ENCODE results near the gene OXT.

OXT gene

GRCh38 chr20:3038454-3038853 lies 33.0 kb upstream of the OXT start:
- TF ChIP-seq FOXM1 (IDR thresholded peaks at IDR 0.05; ENCODE audit: borderline replicate concordance, low read depth) (no peak), USF1 (IDR thresholded peaks at IDR 0.05) (no peak), EP300 (IDR thresholded peaks at IDR 0.05; ENCODE audit: borderline replicate concordance) (no peak), NFIC (IDR thresholded peaks at IDR 0.05) (no peak)

DNA sequence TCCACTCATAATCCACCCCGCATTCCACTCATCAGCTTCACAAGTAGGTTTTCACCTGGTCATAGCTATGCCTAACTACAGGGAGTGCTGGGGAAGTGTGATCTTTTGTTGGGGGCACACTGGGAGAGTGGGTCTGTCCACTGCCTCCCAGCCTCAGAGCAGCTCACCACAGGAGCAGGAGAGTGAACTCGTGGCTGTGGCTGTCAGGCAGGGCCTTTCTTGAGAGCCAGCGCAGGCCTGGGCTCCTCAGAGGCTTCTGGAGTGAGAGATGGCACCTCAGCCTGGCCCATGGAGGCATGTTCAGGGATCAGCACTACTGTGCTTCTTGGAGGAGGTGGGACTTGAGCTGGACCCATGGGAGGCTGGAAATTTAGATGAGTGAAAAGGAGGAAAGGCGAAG lies 32.0 kb upstream of the OXT start:
- no peak for TF ChIP-seq TEAD4 (IDR thresholded peaks at IDR 0.05)
- no peak for TF ChIP-seq CEBPB (IDR thresholded peaks at IDR 0.05)
- TF ChIP-seq EGR1 (IDR thresholded peaks at IDR 0.05) = no peak
- TF ChIP-seq, protein P1, sequence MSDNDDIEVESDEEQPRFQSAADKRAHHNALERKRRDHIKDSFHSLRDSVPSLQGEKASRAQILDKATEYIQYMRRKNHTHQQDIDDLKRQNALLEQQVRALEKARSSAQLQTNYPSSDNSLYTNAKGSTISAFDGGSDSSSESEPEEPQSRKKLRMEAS (IDR thresholded peaks at IDR 0.05) = no peak

GRCh38 chr20:3040086-3040485 lies 31.3 kb upstream of the OXT start:
- TF ChIP-seq, protein P2, sequence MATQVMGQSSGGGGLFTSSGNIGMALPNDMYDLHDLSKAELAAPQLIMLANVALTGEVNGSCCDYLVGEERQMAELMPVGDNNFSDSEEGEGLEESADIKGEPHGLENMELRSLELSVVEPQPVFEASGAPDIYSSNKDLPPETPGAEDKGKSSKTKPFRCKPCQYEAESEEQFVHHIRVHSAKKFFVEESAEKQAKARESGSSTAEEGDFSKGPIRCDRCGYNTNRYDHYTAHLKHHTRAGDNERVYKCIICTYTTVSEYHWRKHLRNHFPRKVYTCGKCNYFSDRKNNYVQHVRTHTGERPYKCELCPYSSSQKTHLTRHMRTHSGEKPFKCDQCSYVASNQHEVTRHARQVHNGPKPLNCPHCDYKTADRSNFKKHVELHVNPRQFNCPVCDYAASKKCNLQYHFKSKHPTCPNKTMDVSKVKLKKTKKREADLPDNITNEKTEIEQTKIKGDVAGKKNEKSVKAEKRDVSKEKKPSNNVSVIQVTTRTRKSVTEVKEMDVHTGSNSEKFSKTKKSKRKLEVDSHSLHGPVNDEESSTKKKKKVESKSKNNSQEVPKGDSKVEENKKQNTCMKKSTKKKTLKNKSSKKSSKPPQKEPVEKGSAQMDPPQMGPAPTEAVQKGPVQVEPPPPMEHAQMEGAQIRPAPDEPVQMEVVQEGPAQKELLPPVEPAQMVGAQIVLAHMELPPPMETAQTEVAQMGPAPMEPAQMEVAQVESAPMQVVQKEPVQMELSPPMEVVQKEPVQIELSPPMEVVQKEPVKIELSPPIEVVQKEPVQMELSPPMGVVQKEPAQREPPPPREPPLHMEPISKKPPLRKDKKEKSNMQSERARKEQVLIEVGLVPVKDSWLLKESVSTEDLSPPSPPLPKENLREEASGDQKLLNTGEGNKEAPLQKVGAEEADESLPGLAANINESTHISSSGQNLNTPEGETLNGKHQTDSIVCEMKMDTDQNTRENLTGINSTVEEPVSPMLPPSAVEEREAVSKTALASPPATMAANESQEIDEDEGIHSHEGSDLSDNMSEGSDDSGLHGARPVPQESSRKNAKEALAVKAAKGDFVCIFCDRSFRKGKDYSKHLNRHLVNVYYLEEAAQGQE (IDR thresholded peaks at IDR 0.05; ENCODE audit: low read depth) = no peak

- no peak for TF ChIP-seq ZBTB7A (IDR thresholded peaks at IDR 0.05; ENCODE audit: low read depth)
- TF ChIP-seq CREB1 (IDR thresholded peaks at IDR 0.05; ENCODE audit: low read depth) = no peak
- TF ChIP-seq YY1 (IDR thresholded peaks at IDR 0.05; ENCODE audit: low read depth) = no peak
- TF ChIP-seq TEAD4 (IDR thresholded peaks at IDR 0.05) = no peak
- TF ChIP-seq EGR1 (IDR thresholded peaks at IDR 0.05) = no peak
- TF ChIP-seq EP300 (IDR thresholded peaks at IDR 0.05; ENCODE audit: borderline replicate concordance) = no peak
- no peak for TF ChIP-seq RAD21 (IDR thresholded peaks at IDR 0.05; ENCODE audit: low read depth)
- no peak for TF ChIP-seq NFIC (IDR thresholded peaks at IDR 0.05)
- no peak for TF ChIP-seq TCF12 (IDR thresholded peaks at IDR 0.05; ENCODE audit: low read depth)
- TF ChIP-seq TAF1 (IDR thresholded peaks at IDR 0.05; ENCODE audit: low read depth) = no peak
- TF ChIP-seq CEBPB (IDR thresholded peaks at IDR 0.05) = no peak
- TF ChIP-seq USF1 (IDR thresholded peaks at IDR 0.05) = no peak
- TF ChIP-seq, protein P1 (IDR thresholded peaks at IDR 0.05) = no peak
- TF ChIP-seq FOXM1 (IDR thresholded peaks at IDR 0.05; ENCODE audit: borderline replicate concordance, low read depth) = no peak
- TF ChIP-seq, protein P2 (IDR thresholded peaks at IDR 0.05; ENCODE audit: low read depth) = no peak
Observed at GRCh38 chr20:3041854-3042409, 29.5 kb upstream of the OXT start.

DNA sequence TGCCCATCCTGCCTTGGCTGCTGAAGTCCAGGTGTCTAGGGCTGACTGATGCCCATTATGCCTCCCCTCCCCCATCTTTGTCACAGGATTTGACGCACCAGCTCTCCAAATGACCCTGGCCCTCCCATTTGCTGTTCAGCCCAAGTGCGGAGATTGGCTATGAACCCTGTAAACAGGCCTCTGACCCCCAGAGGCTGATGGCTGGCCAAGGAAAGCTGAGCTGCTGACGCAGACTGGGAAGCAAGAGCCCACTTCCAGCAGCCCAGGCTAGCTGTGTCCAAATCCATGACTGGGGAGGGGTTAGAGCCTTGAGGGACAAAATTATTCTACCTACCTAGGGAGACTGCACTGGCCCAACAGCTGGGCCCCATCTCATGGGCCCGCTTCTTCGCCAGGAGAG lies 28.8 kb upstream of the OXT start:
- TF ChIP-seq, protein P1 (IDR thresholded peaks at IDR 0.05) = no peak
- TF ChIP-seq USF1 (IDR thresholded peaks at IDR 0.05) (no peak), FOXM1 (IDR thresholded peaks at IDR 0.05; ENCODE audit: borderline replicate concordance, low read depth) (no peak), EGR1 (IDR thresholded peaks at IDR 0.05) (no peak), EP300 (IDR thresholded peaks at IDR 0.05; ENCODE audit: borderline replicate concordance) (no peak), NFIC (IDR thresholded peaks at IDR 0.05) (no peak), CREB1 (IDR thresholded peaks at IDR 0.05; ENCODE audit: low read depth) (no peak), TEAD4 (IDR thresholded peaks at IDR 0.05) (no peak), ZBTB7A (IDR thresholded peaks at IDR 0.05; ENCODE audit: low read depth) (no peak), TAF1 (IDR thresholded peaks at IDR 0.05; ENCODE audit: low read depth) (no peak), TCF12 (IDR thresholded peaks at IDR 0.05; ENCODE audit: low read depth) (no peak), CEBPB (IDR thresholded peaks at IDR 0.05) (no peak), YY1 (IDR thresholded peaks at IDR 0.05; ENCODE audit: low read depth) (no peak), RAD21 (IDR thresholded peaks at IDR 0.05; ENCODE audit: low read depth) (no peak)
- TF ChIP-seq, protein P2 (IDR thresholded peaks at IDR 0.05; ENCODE audit: low read depth) = no peak

Measured in Ishikawa (cell line).